WTC11 (cell line): ENCODE measurements around the gene MX2. TPM values are rescaled to one million over a fixed set of nuclear protein-coding genes. Genes with fewer than 3 reads are reported as not detected.

Experiments used
- ATAC-seq: fragments of 200-7000 bp; cut with Tn5 transposase; 2 replicates; pipeline ENCODE4 v1.10.0; 2021; ENCODE audit warnings: mild to moderate bottlenecking, moderate library complexity
- CTCF ChIA-PET: fragments of 300-600 bp; sonication (Branson Sonifier 250); formaldehyde crosslinking; loops from one replicate; lab custom pipeline; 2021; ENCODE audit warnings: antibody characterized with exemption; lab: Charles Lee
- POLR2A ChIA-PET: fragments of 350-600 bp; sonication (Branson Sonifier 250); formaldehyde crosslinking; loops from one replicate; lab custom pipeline; 2021; ENCODE audit warnings: antibody characterized with exemption; lab: Charles Lee
- DNase-seq: peaks from one replicate; pipeline ENCODE4 v3.0.0; 2021; ENCODE audit warnings: low spot score
- H3K27ac Mint-ChIP-seq: 2 replicates; pipeline ENCODE4 v1.8.0; 2021; ENCODE audit warnings: mixed read lengths
- H3K27me3 Mint-ChIP-seq: 2 replicates; pipeline ENCODE4 v1.8.0; 2021; ENCODE audit warnings: low read depth, mild to moderate bottlenecking, moderate library complexity, mixed read lengths
- H3K36me3 Mint-ChIP-seq: 2 replicates; pipeline ENCODE4 v1.8.0; 2021; ENCODE audit warnings: mixed read lengths
- H3K4me1 Mint-ChIP-seq: 2 replicates; pipeline ENCODE4 v1.8.0; 2022; ENCODE audit warnings: mixed read lengths
- H3K4me3 Mint-ChIP-seq: 2 replicates; pipeline ENCODE4 v1.8.0; 2021; ENCODE audit warnings: mild to moderate bottlenecking, moderate library complexity, mixed read lengths
- H3K9me3 Mint-ChIP-seq: 2 replicates; pipeline ENCODE4 v1.8.0; 2021; ENCODE audit warnings: mixed read lengths
- AR ChIP-seq: fragments of 250-450 bp; sonication (Bioruptor Pico); IDR thresholded peaks from 2 replicates; pipeline ENCODE4 v1.9.0; 2021; ENCODE audit warnings: mild to moderate bottlenecking
- CBFB ChIP-seq: sonication (generic); formaldehyde crosslinking; IDR thresholded peaks from 2 replicates; pipeline ENCODE4 v1.8.1; 2022; ENCODE audit warnings: mild to moderate bottlenecking, low read depth, missing genetic modification reagents
- CDX4 ChIP-seq: fragments of 250-450 bp; sonication (Bioruptor Pico); IDR thresholded peaks from 2 replicates; pipeline ENCODE4 v1.9.0; 2021; ENCODE audit warnings: moderate library complexity, mild to moderate bottlenecking, inconsistent platforms, borderline replicate concordance
- CREB1 ChIP-seq: sonication (generic); formaldehyde crosslinking; IDR thresholded peaks from 2 replicates; pipeline ENCODE4 v1.8.0; 2023; ENCODE audit warnings: mild to moderate bottlenecking, missing genetic modification reagents
- ESRRA ChIP-seq: sonication (generic); formaldehyde crosslinking; IDR thresholded peaks from 2 replicates; pipeline ENCODE4 v1.8.1; 2022; ENCODE audit warnings: mild to moderate bottlenecking, missing genetic modification reagents, borderline replicate concordance
- ETV6 ChIP-seq: sonication (generic); formaldehyde crosslinking; IDR thresholded peaks from 2 replicates; pipeline ENCODE4 v1.8.1; 2022; ENCODE audit warnings: mild to moderate bottlenecking, missing genetic modification reagents
- HMGA2 ChIP-seq: fragments of 250-450 bp; sonication (Bioruptor Pico); IDR thresholded peaks from 2 replicates; pipeline ENCODE4 v1.4.0; 2021; ENCODE audit warnings: mild to moderate bottlenecking, moderate library complexity
- MAX ChIP-seq: sonication (generic); formaldehyde crosslinking; IDR thresholded peaks from 2 replicates; pipeline ENCODE4 v1.8.0; 2022; ENCODE audit warnings: mild to moderate bottlenecking, missing genetic modification reagents
- NFE2L1 ChIP-seq: sonication (generic); formaldehyde crosslinking; IDR thresholded peaks from 2 replicates; pipeline ENCODE4 v1.8.1; 2023; ENCODE audit warnings: missing genetic modification reagents
- NR1H2 ChIP-seq: sonication (generic); formaldehyde crosslinking; IDR thresholded peaks from 2 replicates; pipeline ENCODE4 v1.9.0; 2021; ENCODE audit warnings: mild to moderate bottlenecking, moderate library complexity, missing genetic modification reagents
- PRDM15 ChIP-seq: sonication (generic); formaldehyde crosslinking; IDR thresholded peaks from 2 replicates; pipeline ENCODE4 v1.8.0; 2022; ENCODE audit warnings: missing genetic modification reagents
- PREB ChIP-seq: sonication (generic); formaldehyde crosslinking; IDR thresholded peaks from 2 replicates; pipeline ENCODE4 v1.8.1; 2022; ENCODE audit warnings: mild to moderate bottlenecking, missing genetic modification reagents, moderate library complexity, borderline replicate concordance
- SMAD3 ChIP-seq: sonication (generic); formaldehyde crosslinking; IDR thresholded peaks from 2 replicates; pipeline ENCODE4 v1.8.0; 2022; ENCODE audit warnings: missing genetic modification reagents, mild to moderate bottlenecking, borderline replicate concordance
- USF1 ChIP-seq: sonication (generic); formaldehyde crosslinking; IDR thresholded peaks from 2 replicates; pipeline ENCODE4 v1.8.0; 2022; ENCODE audit warnings: mild to moderate bottlenecking, missing genetic modification reagents
- ZBTB21 ChIP-seq: sonication (generic); formaldehyde crosslinking; IDR thresholded peaks from 2 replicates; pipeline ENCODE4 v1.8.1; 2023; ENCODE audit warnings: mild to moderate bottlenecking, missing genetic modification reagents, borderline replicate concordance
- ZNF416 ChIP-seq: fragments of 250-450 bp; sonication (Bioruptor Pico); IDR thresholded peaks from 2 replicates; pipeline ENCODE4 v1.9.0; 2021; ENCODE audit warnings: mild to moderate bottlenecking, inconsistent platforms
- ZNF423 ChIP-seq: fragments of 250-450 bp; sonication (Bioruptor Pico); IDR thresholded peaks from 2 replicates; pipeline ENCODE4 v2.1.2; 2022; ENCODE audit warnings: mild to moderate bottlenecking, moderate library complexity
- ZNF512 ChIP-seq: sonication (generic); formaldehyde crosslinking; IDR thresholded peaks from 2 replicates; pipeline ENCODE4 v1.8.1; 2022; ENCODE audit warnings: missing genetic modification reagents, borderline replicate concordance
- ZNF532 ChIP-seq: fragments of 250-450 bp; sonication (Bioruptor Pico); IDR thresholded peaks from 2 replicates; pipeline ENCODE4 v1.9.0; 2021; ENCODE audit warnings: mild to moderate bottlenecking, borderline replicate concordance
- ZNF671 ChIP-seq: fragments of 250-450 bp; sonication (Bioruptor Pico); IDR thresholded peaks from 2 replicates; pipeline ENCODE4 v1.8.0; 2021; ENCODE audit warnings: mild to moderate bottlenecking
- total RNA-seq: library from RNA; stranded (reverse); gene quantifications from 3 replicates; pipeline ENCODE4 v1.2.3, GENCODE V29; 2021

The MX2 gene
- total RNA-seq, 1 experiment from 2014 or later = 2.6 TPM

GRCh38 chr21:41360072-41360821, 1.6 kb upstream of the MX2 start:
- no peak overlapping the region for H3K27ac Mint-ChIP-seq
- ChIA-PET POLR2A (no interaction called here), CTCF (interaction anchor here (0.8 to 3.1 kb wide), 11 partner anchors 9 to 238 kb away, joined by 3 to 76 read pairs (median 4); no protein-coding TSS in a partner anchor)
- no peak overlapping the region for H3K4me3 Mint-ChIP-seq
- H3K4me1 Mint-ChIP-seq = peaks cover 18% of the 10 kb centered on the region
- no peaks in the 10 kb centered on the region for H3K36me3 Mint-ChIP-seq
- H3K9me3 Mint-ChIP-seq = no peaks in the 10 kb centered on the region
- no peaks in the 10 kb centered on the region for H3K27me3 Mint-ChIP-seq
- TF ChIP-seq ZNF671 (CRISPR knock-in tag) (no peak), ZBTB21 (no peak), ESRRA (CRISPR knock-in tag) (no peak), MAX (CRISPR knock-in tag) (no peak), ZNF512 (CRISPR knock-in tag) (no peak), SMAD3 (no peak), PREB (no peak), USF1 (CRISPR knock-in tag) (no peak), CREB1 (CRISPR knock-in tag) (no peak), ETV6 (CRISPR knock-in tag) (no peak), ZNF423 (CRISPR knock-in tag) (no peak), NFE2L1 (CRISPR knock-in tag) (no peak), ZNF532 (no peak), HMGA2 (CRISPR knock-in tag) (no peak), NR1H2 (CRISPR knock-in tag) (no peak), CDX4 (CRISPR knock-in tag) (no peak), AR (CRISPR knock-in tag) (no peak), PRDM15 (CRISPR knock-in tag) (no peak), CBFB (no peak), ZNF416 (CRISPR knock-in tag) (no peak)
- TF ChIP-seq, all 79 proteins: peak for 0
- ATAC-seq (peak; percentile 60), DNase-seq (peak; percentile 28)
